Mesodermal cell (in vitro differentiated cells): ENCODE data around the gene GUCA2A.

Experiments
- H3K27ac ChIP-seq: 2 replicates; pipeline ENCODE4 v1.7.0; 2013; ENCODE audit warnings: mild to moderate bottlenecking, low read depth, low read length, moderate library complexity; ENCODE audit not compliant: severe bottlenecking
- H3K36me3 ChIP-seq: 2 replicates; pipeline ENCODE4 v1.7.1; 2013; ENCODE audit warnings: mild to moderate bottlenecking, low read length, moderate library complexity; ENCODE audit not compliant: control insufficient read depth, insufficient read depth
- H3K4me1 ChIP-seq: one replicate; pipeline ENCODE4 v1.7.1; 2013; ENCODE audit warnings: mild to moderate bottlenecking, low read length; ENCODE audit not compliant: insufficient read depth, control insufficient read depth, poor library complexity, severe bottlenecking
- H3K4me3 ChIP-seq: 2 replicates; pipeline ENCODE4 v1.7.0; 2013; ENCODE audit warnings: low read length, control low read depth, mild to moderate bottlenecking; ENCODE audit not compliant: insufficient read depth, poor library complexity, severe bottlenecking; ENCODE audit errors: extremely low read depth
- H3K9me3 ChIP-seq: 2 replicates; pipeline ENCODE4 v1.7.1; 2013; ENCODE audit warnings: mild to moderate bottlenecking, low read length, moderate library complexity; ENCODE audit not compliant: control insufficient read depth
- WGBS, 2 experiments: methylation state at CpG; one replicate each; pipeline ENCODE4 v1.1.5; 2013; ENCODE audit warnings: missing lambda C conversion rate in 2 of 2; ENCODE audit not compliant: insufficient coverage in 2 of 2; 5-methylcytosine and 5-hydroxymethylcytosine counted together

GUCA2A gene

GRCh38 chr1:42128964-42129363 is 35.6 kb downstream of the GUCA2A start:
- Histone ChIP-seq H3K36me3 (no peaks in the 10 kb centered on the region), H3K9me3 (no peaks in the 10 kb centered on the region), H3K27ac (no peak overlapping the region), H3K4me1 (no peaks in the 10 kb centered on the region), H3K4me3 (no peak overlapping the region)
- WGBS, 2 experiments = 83 to 93% methylated on average over 2 of the region's 3 CpGs

- Histone ChIP-seq H3K27ac (no peak overlapping the region), H3K4me1 (no peaks in the 10 kb centered on the region)
- 67 to 79% methylated on average over 1 to 2 of the region's 2 CpGs for WGBS, 2 experiments
These were observed 36.0 kb downstream of the GUCA2A start for GRCh38 chr1:42128499-42128898.

DNA sequence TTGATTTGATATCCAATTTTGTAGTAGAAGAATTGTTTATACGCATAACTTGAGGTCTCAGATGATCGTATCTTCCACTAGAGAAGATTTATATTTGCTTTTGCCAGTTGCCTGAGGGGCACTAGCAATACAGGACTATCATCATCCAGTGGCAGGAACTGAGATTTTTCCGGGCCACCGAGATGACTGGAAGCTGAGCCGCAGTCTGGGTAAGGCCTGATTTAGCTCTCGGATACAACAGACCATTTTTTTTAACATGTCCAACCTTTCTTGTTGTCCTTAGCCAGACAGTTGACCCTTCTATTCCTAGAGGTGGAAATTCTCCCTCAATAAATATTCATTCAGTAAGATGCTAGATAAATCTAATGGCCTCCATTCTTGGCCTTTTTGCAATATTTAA is 36.8 kb downstream of the GUCA2A start:
- 91 to 97% methylated on average over 5 to 6 of the region's 6 CpGs for WGBS, 2 experiments
- Histone ChIP-seq H3K27ac (no peak overlapping the region), H3K36me3 (no peaks in the 10 kb centered on the region), H3K4me1 (no peaks in the 10 kb centered on the region), H3K9me3 (no peaks in the 10 kb centered on the region), H3K4me3 (no peak overlapping the region)

More at GRCh38 chr1:42128499-42128898, 36.0 kb downstream of the GUCA2A start:
- no peaks in the 10 kb centered on the region for H3K36me3 ChIP-seq
- no peak overlapping the region for H3K4me3 ChIP-seq
- no peaks in the 10 kb centered on the region for H3K9me3 ChIP-seq

DNA sequence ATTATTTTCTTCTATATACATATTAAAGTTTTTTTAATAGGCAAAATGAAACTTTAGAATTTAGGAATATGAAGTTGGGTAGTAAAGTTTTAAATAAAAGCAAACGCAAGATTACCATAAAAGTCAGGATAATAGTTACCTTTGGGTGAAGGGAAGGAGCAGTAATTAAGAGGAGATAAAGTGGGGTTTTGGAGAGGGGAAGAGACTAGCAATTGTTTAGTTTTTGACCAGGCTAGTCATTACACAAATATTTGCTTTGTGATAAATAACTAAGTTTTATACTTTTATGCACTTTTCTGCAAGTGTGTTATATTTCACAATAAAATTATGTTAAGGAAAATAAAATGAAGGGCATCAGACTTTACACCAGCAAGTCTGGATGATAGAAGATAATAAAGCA is 39.0 kb downstream of the GUCA2A start:
- H3K36me3 ChIP-seq = no peaks in the 10 kb centered on the region
- H3K9me3 ChIP-seq = no peaks in the 10 kb centered on the region
- no peak overlapping the region for H3K27ac ChIP-seq
- no peaks in the 10 kb centered on the region for H3K4me1 ChIP-seq
- WGBS, 2 experiments = 100% methylated on average over 1 of the region's 1 CpG
- H3K4me3 ChIP-seq = no peak overlapping the region

DNA sequence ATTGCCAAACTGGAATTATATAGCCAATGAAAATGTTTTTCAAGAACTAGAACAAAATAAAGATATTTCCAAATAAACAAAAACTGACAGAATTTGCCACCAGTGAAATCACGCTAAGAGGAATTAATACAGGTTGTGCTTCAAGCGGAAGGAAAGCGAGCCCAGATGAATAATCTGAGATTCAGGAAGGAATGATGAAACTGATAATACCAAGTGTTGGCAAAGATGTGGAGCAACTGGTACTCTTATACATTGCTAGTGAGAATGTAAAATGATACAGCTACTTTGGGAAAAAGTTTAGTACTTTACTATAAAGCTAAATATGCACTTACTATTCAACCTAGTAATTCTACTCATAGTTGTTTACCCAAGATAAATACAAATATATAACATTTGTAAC is 42.1 kb downstream of the GUCA2A start:
- WGBS, 2 experiments = 95% methylated on average over 3 of the region's 3 CpGs; no CpG with 5 or more reads in 1 of the 2 experiments
- Histone ChIP-seq H3K36me3 (no peaks in the 10 kb centered on the region), H3K4me3 (no peak overlapping the region), H3K9me3 (no peaks in the 10 kb centered on the region), H3K4me1 (no peaks in the 10 kb centered on the region), H3K27ac (no peak overlapping the region)

DNA sequence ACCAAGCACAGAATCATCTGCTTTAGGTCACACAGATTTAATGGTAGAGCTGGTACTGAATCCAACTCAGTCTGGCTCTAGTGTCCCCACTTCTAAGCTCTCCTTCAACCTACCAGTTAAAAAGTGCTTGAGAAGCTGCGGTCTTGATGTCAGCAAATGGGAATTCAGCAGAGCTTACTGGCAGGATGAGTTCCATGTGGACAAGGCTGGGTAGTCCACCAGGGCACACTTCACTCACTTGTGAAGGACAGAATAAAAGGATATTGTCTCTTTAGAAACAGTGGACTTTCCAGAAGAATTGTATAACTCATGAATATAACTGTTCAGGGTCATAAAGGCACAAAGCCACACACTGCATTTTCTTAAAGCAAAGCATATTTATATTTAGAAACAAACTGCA is 46.4 kb downstream of the GUCA2A start:
- H3K9me3 ChIP-seq = no peaks in the 10 kb centered on the region
- H3K4me1 ChIP-seq = no peaks in the 10 kb centered on the region
- H3K4me3 ChIP-seq = no peak overlapping the region
- H3K36me3 ChIP-seq = no peaks in the 10 kb centered on the region
- H3K27ac ChIP-seq = no peak overlapping the region
- no CpG with 5 or more reads among the region's 1 CpG for WGBS, 2 experiments

- H3K9me3 ChIP-seq = no peaks in the 10 kb centered on the region
- WGBS, 2 experiments = 85 to 91% methylated on average over 5 of the region's 5 CpGs
- H3K36me3 ChIP-seq = no peaks in the 10 kb centered on the region
- H3K27ac ChIP-seq = no peak overlapping the region
- H3K4me1 ChIP-seq = no peaks in the 10 kb centered on the region
- no peak overlapping the region for H3K4me3 ChIP-seq
These were observed 47.3 kb downstream of the GUCA2A start for GRCh38 chr1:42117214-42117613.

- H3K27ac ChIP-seq = no peak overlapping the region
- WGBS, 2 experiments = 90 to 96% methylated on average over 3 to 4 of the region's 5 CpGs
- no peak overlapping the region for H3K4me3 ChIP-seq
These were observed 50.3 kb downstream of the GUCA2A start for GRCh38 chr1:42114229-42114628.

More at GRCh38 chr1:42114229-42114628, 50.3 kb downstream of the GUCA2A start:
- no peaks in the 10 kb centered on the region for H3K4me1 ChIP-seq
- no peaks in the 10 kb centered on the region for H3K9me3 ChIP-seq
- no peaks in the 10 kb centered on the region for H3K36me3 ChIP-seq
